H1 (cell line): Measurements from ENCODE around the gene ZNF785. TPM values are rescaled to one million over a fixed set of nuclear protein-coding genes. Genes with fewer than 3 reads are reported as not detected.

Source experiments
- CTCF ChIA-PET: fragments of 300-600 bp; sonication (Branson Sonifier 250); formaldehyde crosslinking; loops from one replicate; lab custom pipeline; 2021; ENCODE audit not compliant: partially characterized antibody; lab: Charles Lee
- POLR2A ChIA-PET: fragments of 300-600 bp; sonication (Branson Sonifier 250); formaldehyde crosslinking; loops from one replicate; lab custom pipeline; 2021; ENCODE audit warnings: inconsistent platforms; ENCODE audit not compliant: partially characterized antibody; lab: Charles Lee
- DNase-seq, 2 experiments: peaks; one replicate each; pipeline versions ENCODE4 v3.0.0 to v3.0.0-alpha.2; 2010 to 2022; ENCODE audit warnings: low spot score in 2 of 2, low read depth in 1 of 2, mixed read lengths in 1 of 2
- FAIRE-seq: peaks from 2 replicates; lab custom pipeline; 2011; peaks lifted over from hg19 to GRCh38; lab: Jason Lieb, UNC
- H2AFZ ChIP-seq: 2 replicates; pipeline ENCODE4 v1.8.1; 2012; ENCODE audit warnings: low read length, inconsistent platforms
- H2AK5ac ChIP-seq: 2 replicates; pipeline ENCODE4 v1.6.1; 2013; ENCODE audit warnings: low read depth, low read length
- H2BK120ac ChIP-seq: replicated peaks from 2 replicates; pipeline ENCODE3; 2013; ENCODE audit warnings: low read depth, low read length, inconsistent platforms
- H2BK12ac ChIP-seq: 2 replicates; pipeline ENCODE4 v1.6.1; 2013; ENCODE audit warnings: low read depth, low read length
- H2BK15ac ChIP-seq: 2 replicates; pipeline ENCODE4 v1.6.1; 2013; ENCODE audit warnings: low read length
- H2BK20ac ChIP-seq: 2 replicates; pipeline ENCODE4 v1.6.1; 2013; ENCODE audit warnings: low read length
- H2BK5ac ChIP-seq: 2 replicates; pipeline ENCODE4 v1.6.1; 2013; ENCODE audit warnings: low read depth, low read length
- H3K14ac ChIP-seq: 2 replicates; pipeline ENCODE4 v1.6.1; 2013; ENCODE audit warnings: inconsistent platforms; ENCODE audit not compliant: insufficient read length
- H3K18ac ChIP-seq: 2 replicates; pipeline ENCODE4 v1.6.1; 2013; ENCODE audit warnings: low read length; ENCODE audit errors: extremely low read depth
- H3K23ac ChIP-seq: 2 replicates; pipeline ENCODE4 v1.6.1; 2013; ENCODE audit warnings: inconsistent platforms; ENCODE audit not compliant: insufficient read length
- H3K23me2 ChIP-seq: 2 replicates; pipeline ENCODE4 v1.6.1; 2013; ENCODE audit warnings: low read depth, low read length
- H3K27ac ChIP-seq: 2 replicates; pipeline ENCODE4 v1.6.1; 2011; ENCODE audit warnings: low read depth, low read length, inconsistent platforms
- H3K27me3 ChIP-seq, 4 experiments: replicated peaks in 1 of 4; 1 replicate in 1 of 4; 2 replicates in 3 of 4; pipeline versions ENCODE4 v1.6.1 to v1.8.1; 2011 to 2013; ENCODE audit warnings: low read length in 3 of 4, mild to moderate bottlenecking in 3 of 4, inconsistent platforms in 2 of 4, mixed read lengths in 2 of 4, moderate library complexity in 1 of 4; ENCODE audit not compliant: control insufficient read depth in 3 of 4, insufficient read depth in 3 of 4; ENCODE audit errors: extremely low read depth in 1 of 4
- H3K36me3 ChIP-seq, 4 experiments: 2 replicates each; pipeline versions ENCODE4 v1.6.1 to v1.8.1; 2011 to 2013; ENCODE audit warnings: mild to moderate bottlenecking in 4 of 4, low read length in 3 of 4, moderate library complexity in 2 of 4, control low read depth in 1 of 4, inconsistent platforms in 1 of 4; ENCODE audit not compliant: insufficient read depth in 4 of 4, control insufficient read depth in 2 of 4
- H3K4ac ChIP-seq: replicated peaks from 2 replicates; pipeline ENCODE3; 2013; ENCODE audit warnings: low read length, low read depth, mixed read lengths, inconsistent platforms; ENCODE audit not compliant: insufficient read length
- H3K4me1 ChIP-seq, 4 experiments: replicated peaks in 1 of 4; 1 replicate in 1 of 4; 2 replicates in 3 of 4; pipeline versions ENCODE4 v1.6.1 to v1.8.1; 2011 to 2013; ENCODE audit warnings: low read length in 3 of 4, inconsistent platforms in 2 of 4, mixed read lengths in 1 of 4; ENCODE audit not compliant: insufficient read depth in 4 of 4, control insufficient read depth in 3 of 4
- H3K4me2 ChIP-seq, 2 experiments: 2 replicates each; pipeline versions ENCODE4 v1.6.1 to v1.8.1; 2011 to 2013; ENCODE audit warnings: low read depth in 2 of 2, low read length in 2 of 2, control low read depth in 1 of 2, inconsistent platforms in 1 of 2, mild to moderate bottlenecking in 1 of 2; ENCODE audit not compliant: insufficient read depth in 1 of 2
- H3K4me3 ChIP-seq, 4 experiments: fragments of 200-600, 300-600 bp in 1 of 4; sonication (generic), shearing (Covaris generic), sonication (Bioruptor Twin) in 1 of 4; 2 replicates each; pipeline versions ENCODE4 v1.5.1 to v1.8.1; 2011 to 2016; ENCODE audit warnings: low read length in 4 of 4, low read depth in 3 of 4, control low read depth in 2 of 4, inconsistent platforms in 2 of 4, mild to moderate bottlenecking in 2 of 4, mixed read lengths in 1 of 4, moderate library complexity in 1 of 4; ENCODE audit not compliant: insufficient read depth in 2 of 4; ENCODE audit errors: extremely low read depth in 1 of 4
- H3K56ac ChIP-seq: replicated peaks from 2 replicates; pipeline ENCODE3; 2013; ENCODE audit warnings: low read depth, mild to moderate bottlenecking, mixed read lengths, low read length, inconsistent platforms; ENCODE audit not compliant: insufficient read length
- H3K79me1 ChIP-seq: 2 replicates; pipeline ENCODE4 v1.6.1; 2013; ENCODE audit warnings: low read depth, low read length, control low read depth
- H3K79me2 ChIP-seq, 2 experiments: 2 replicates each; pipeline versions ENCODE4 v1.6.1 to v1.8.1; 2012 to 2013; ENCODE audit warnings: low read length in 2 of 2, mild to moderate bottlenecking in 2 of 2, inconsistent platforms in 1 of 2; ENCODE audit not compliant: insufficient read depth in 2 of 2, control insufficient read depth in 1 of 2
- H3K9ac ChIP-seq, 4 experiments: replicated peaks in 1 of 4; 1 replicate in 1 of 4; 2 replicates in 3 of 4; pipeline versions ENCODE4 v1.6.1 to v1.8.1; 2011 to 2013; ENCODE audit warnings: low read depth in 3 of 4, low read length in 3 of 4, control low read depth in 2 of 4, mild to moderate bottlenecking in 2 of 4, moderate library complexity in 2 of 4, inconsistent platforms in 1 of 4; ENCODE audit errors: extremely low read depth in 1 of 4
- H3K9me3 ChIP-seq, 2 experiments: 2 replicates each; pipeline versions ENCODE4 v1.6.1 to v1.8.1; 2012 to 2013; ENCODE audit warnings: mild to moderate bottlenecking in 2 of 2, moderate library complexity in 2 of 2, control low read depth in 1 of 2, inconsistent platforms in 1 of 2, low read depth in 1 of 2, low read length in 1 of 2, mixed read lengths in 1 of 2; ENCODE audit not compliant: insufficient read depth in 2 of 2
- H4K20me1 ChIP-seq, 2 experiments: replicated peaks in 1 of 2; 2 replicates each; pipeline versions ENCODE3 to v1.8.1; 2011 to 2013; ENCODE audit warnings: inconsistent platforms in 2 of 2, low read length in 2 of 2, mild to moderate bottlenecking in 1 of 2; ENCODE audit not compliant: insufficient read depth in 2 of 2, control insufficient read depth in 1 of 2
- H4K5ac ChIP-seq: 2 replicates; pipeline ENCODE4 v1.6.1; 2013; ENCODE audit warnings: low read length, low read depth, mixed read lengths, inconsistent platforms; ENCODE audit not compliant: insufficient read length
- H4K8ac ChIP-seq: 2 replicates; pipeline ENCODE4 v1.8.0; 2013; ENCODE audit warnings: mild to moderate bottlenecking, moderate library complexity, low read length, inconsistent platforms; ENCODE audit not compliant: insufficient read depth; ENCODE audit errors: extremely low read depth
- H4K91ac ChIP-seq: replicated peaks from 2 replicates; pipeline ENCODE3; 2013; ENCODE audit warnings: low read length, mixed read lengths, inconsistent platforms; ENCODE audit not compliant: insufficient read length
- CTBP2 ChIP-seq: IDR thresholded peaks from 2 replicates; pipeline ENCODE4 v1.7.0; 2011; ENCODE audit warnings: borderline replicate concordance, mild to moderate bottlenecking, moderate library complexity, mixed read lengths, low read length; ENCODE audit not compliant: insufficient read depth, insufficient read length
- WGBS, 2 experiments: shearing (Covaris generic) in 1 of 2; methylation state at CpG; one replicate each; pipeline versions ENCODE4 v1.1.6 to v1.1.7; 2013 to 2015; ENCODE audit warnings: low lambda C conversion rate in 2 of 2, mixed read lengths in 2 of 2, inconsistent platforms in 1 of 2, low coverage in 1 of 2, missing lambda C conversion rate in 1 of 2; ENCODE audit not compliant: insufficient replicate concordance in 2 of 2, insufficient coverage in 1 of 2, insufficient read length in 1 of 2; ENCODE audit errors: extremely low coverage in 1 of 2, missing lambda C conversion rate in 1 of 2; 5-methylcytosine and 5-hydroxymethylcytosine counted together
- polyA plus RNA-seq, 7 experiments: library from polyadenylated mRNA; depleted of rRNA in 3 of 7; stranded (reverse) in 5 of 7; unstranded in 2 of 7; fragments of >200 nt in 5 of 7; fragments of 200-250 nt in 2 of 7; gene quantifications; 1 replicate in 5 of 7; 2 replicates in 1 of 7; 4 replicates in 1 of 7; pipeline versions ENCODE4 v1.2.1 to v1.2.3, GENCODE V29; 2011 to 2013; ENCODE audit warnings: missing spikeins in 2 of 7, mixed read lengths in 2 of 7
- total RNA-seq: library from RNA; stranded (reverse); fragmentation: NEBNext Ultra II Directional; extraction: Animal tissue kit (Norgen Biotek cat#: 25700); gene quantifications from 2 replicates; pipeline ENCODE4 v1.2.1, GENCODE V29; 2021

The ZNF785 gene
- total and polyA plus RNA-seq, 2 of the 8 experiments (the other 6 are each of a cell fraction or from before 2014, with no cell fraction given) = 8.6 to 12.9 TPM

- WGBS, 2 experiments = 81% methylated on average over 4 of the region's 4 CpGs; no CpG with 5 or more reads in 1 of the 2 experiments
- ChIA-PET CTCF (interaction anchor here (0.6 to 7.6 kb wide), 10 partner anchors 11 to 492 kb away, joined by 3 to 42 read pairs (median 4); partner anchors contain the start of gene DCTPP1), POLR2A (interaction anchor here (0.8 to 6.7 kb wide), 9 partner anchors 8 to 201 kb away, joined by 3 to 85 read pairs (median 4); partner anchors contain the start of genes ZNF688, ZNF689 and ZNF785)
- Histone ChIP-seq H3K27me3 (no peaks in the 10 kb centered on the region), H2BK12ac (no peak overlapping the region), H4K8ac (no peak overlapping the region), H4K20me1 (peaks cover 0 to 2% of the 10 kb centered on the region in 2 experiments), H3K23me2 (no peaks in the 10 kb centered on the region), H4K5ac (no peak overlapping the region), H4K91ac (no peak overlapping the region), H3K23ac (no peak overlapping the region), H3K9ac (no peak overlapping the region), H3K4me1 (no peaks in the 10 kb centered on the region), H2BK15ac (no peak overlapping the region), H2AFZ (no peak overlapping the region), H2BK20ac (no peak overlapping the region), H3K36me3 (peaks cover 4 to 31% (median 23%) of the 10 kb centered on the region in 4 experiments; a peak in 7 of 8 replicates), H3K18ac (no peak overlapping the region), H3K4ac (no peak overlapping the region), H3K9me3 (no peaks in the 10 kb centered on the region), H2BK120ac (no peak overlapping the region), H3K4me2 (no peak overlapping the region), H2BK5ac (no peak overlapping the region), H3K4me3 (no peak overlapping the region), H3K27ac (no peak overlapping the region), H2AK5ac (no peak overlapping the region), H3K79me2 (no peaks in the 10 kb centered on the region), H3K56ac (no peak overlapping the region), H3K14ac (no peak overlapping the region), H3K79me1 (no peaks in the 10 kb centered on the region; the same call in 1 of the 2 replicates)
- FAIRE-seq (no peak), DNase-seq (no peak)
- TF ChIP-seq CTBP2 = no peak
Observed at GRCh38 chr16:30602616-30603277, 17.2 kb upstream of the ZNF785 start.
